ENCODE data around the gene SPAG17. TPM values are rescaled to one million over a fixed set of nuclear protein-coding genes. Genes with fewer than 3 reads are reported as not detected.

Gene SPAG17
- total and polyA plus RNA-seq, 2 donors from 2014 or later = 8.7 to 10.4 TPM

- no peak overlapping the region for H3K4me3 ChIP-seq (ENCODE audit: low read length in 3 of 3)
- peak; percentile 47 for FAIRE-seq
- intact Hi-C loops (cut with DNase I) = no loop called here
These were observed 141.4 kb downstream of the SPAG17 start for GRCh38 chr1:118043624-118044023.

GRCh38 chr1:118042501-118042900 is 142.5 kb downstream of the SPAG17 start:
- TF ChIP-seq CTCF (IDR thresholded peaks at IDR 0.05; ENCODE audit: borderline replicate concordance, extremely low read depth, insufficient read depth) = no peak
- Histone ChIP-seq H3K4me3 (ENCODE audit: low read length in 3 of 3) (no peak overlapping the region), H3K27me3 (ENCODE audit: control insufficient read depth, insufficient read depth, low read length) (no peaks in the 10 kb centered on the region), H3K4me1 (ENCODE audit: control insufficient read depth in 2 of 3, insufficient read depth in 2 of 3, low read depth in 1 of 3, low read length in 3 of 3) (no peaks in the 10 kb centered on the region), H3K9me3 (ENCODE audit: control insufficient read depth in 2 of 3, insufficient read depth in 1 of 3, low read length in 3 of 3) (no peaks in the 10 kb centered on the region), H3K27ac (ENCODE audit: low read depth in 2 of 2, low read length in 2 of 2) (no peak overlapping the region), H3K36me3 (ENCODE audit: control insufficient read depth in 2 of 3, insufficient read depth in 3 of 3, low read length in 3 of 3) (no peaks in the 10 kb centered on the region), H3K9ac (ENCODE audit: low read length in 3 of 3) (no peak overlapping the region)
- intact Hi-C loops (cut with DNase I) = no loop called here
- no peak for FAIRE-seq
- no peak for DNase-seq

More at GRCh38 chr1:118043624-118044023, 141.4 kb downstream of the SPAG17 start:
- TF ChIP-seq CTCF (IDR thresholded peaks at IDR 0.05; ENCODE audit: borderline replicate concordance, extremely low read depth, insufficient read depth) = no peak
- H3K4me1 ChIP-seq (ENCODE audit: control insufficient read depth in 2 of 3, insufficient read depth in 2 of 3, low read depth in 1 of 3, low read length in 3 of 3) = no peaks in the 10 kb centered on the region
- no peak overlapping the region for H3K9ac ChIP-seq (ENCODE audit: low read length in 3 of 3)
- H3K27me3 ChIP-seq (ENCODE audit: control insufficient read depth, insufficient read depth, low read length) = no peaks in the 10 kb centered on the region
- H3K27ac ChIP-seq (ENCODE audit: low read depth in 2 of 2, low read length in 2 of 2) = no peak overlapping the region
- no peak for DNase-seq
- H3K36me3 ChIP-seq (ENCODE audit: control insufficient read depth in 2 of 3, insufficient read depth in 3 of 3, low read length in 3 of 3) = no peaks in the 10 kb centered on the region
- H3K9me3 ChIP-seq (ENCODE audit: control insufficient read depth in 2 of 3, insufficient read depth in 1 of 3, low read length in 3 of 3) = no peaks in the 10 kb centered on the region

DNA sequence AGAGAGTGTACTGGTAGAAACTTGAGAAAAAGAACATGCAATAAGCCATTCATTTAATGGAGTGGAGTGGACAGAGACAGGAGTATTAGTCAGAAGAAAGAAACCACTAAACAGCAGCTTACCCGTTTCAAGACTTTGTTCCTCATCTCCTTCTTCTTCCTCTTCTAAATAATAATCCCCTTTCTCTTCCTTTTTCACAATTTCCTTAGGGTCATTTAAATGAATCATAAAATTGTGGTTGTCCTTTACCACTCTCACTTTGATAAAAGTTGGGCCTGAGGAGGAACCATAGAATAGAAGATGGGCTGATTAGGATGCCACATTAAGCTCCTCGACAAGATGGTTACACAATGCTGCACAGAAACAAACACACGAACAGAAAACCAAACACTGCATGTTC is 145.9 kb downstream of the SPAG17 start:
- TF ChIP-seq CTCF (IDR thresholded peaks at IDR 0.05; ENCODE audit: borderline replicate concordance, extremely low read depth, insufficient read depth) = no peak
- no peaks in the 10 kb centered on the region for H3K27me3 ChIP-seq (ENCODE audit: control insufficient read depth, insufficient read depth, low read length)
- H3K4me3 ChIP-seq (ENCODE audit: low read length in 3 of 3) = no peak overlapping the region
- H3K36me3 ChIP-seq (ENCODE audit: control insufficient read depth in 2 of 3, insufficient read depth in 3 of 3, low read length in 3 of 3) = no peaks in the 10 kb centered on the region
- H3K9me3 ChIP-seq (ENCODE audit: control insufficient read depth in 2 of 3, insufficient read depth in 1 of 3, low read length in 3 of 3) = no peaks in the 10 kb centered on the region
- FAIRE-seq (no peak), DNase-seq (no peak)
- no peak overlapping the region for H3K9ac ChIP-seq (ENCODE audit: low read length in 3 of 3)
- H3K4me1 ChIP-seq (ENCODE audit: control insufficient read depth in 2 of 3, insufficient read depth in 2 of 3, low read depth in 1 of 3, low read length in 3 of 3) = no peaks in the 10 kb centered on the region
- H3K27ac ChIP-seq (ENCODE audit: low read depth in 2 of 2, low read length in 2 of 2) = no peak overlapping the region
- intact Hi-C loops (cut with DNase I) = no loop called here

DNA sequence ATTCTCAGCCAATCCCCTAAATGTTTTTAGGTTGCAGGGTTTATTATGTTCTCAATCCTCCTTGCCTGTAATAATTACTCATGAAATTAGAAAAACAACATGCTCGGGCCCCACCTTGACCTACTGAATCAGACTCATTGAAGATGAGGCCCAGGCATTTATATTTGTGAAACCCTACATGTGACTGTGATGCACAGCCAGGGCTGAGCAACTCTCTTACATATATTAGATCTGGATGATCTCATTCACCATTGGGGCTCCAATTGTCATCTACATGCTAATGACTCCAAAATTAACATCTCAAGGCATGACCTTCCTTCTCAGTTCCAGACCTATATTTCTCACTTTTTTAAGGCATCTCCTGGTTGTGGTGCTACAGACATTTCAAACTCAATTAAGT is 152.1 kb downstream of the SPAG17 start:
- Histone ChIP-seq H3K27ac (ENCODE audit: low read depth in 2 of 2, low read length in 2 of 2) (no peak overlapping the region), H3K9me3 (ENCODE audit: control insufficient read depth in 2 of 3, insufficient read depth in 1 of 3, low read length in 3 of 3) (no peaks in the 10 kb centered on the region), H3K4me1 (ENCODE audit: control insufficient read depth in 2 of 3, insufficient read depth in 2 of 3, low read depth in 1 of 3, low read length in 3 of 3) (no peaks in the 10 kb centered on the region), H3K4me3 (ENCODE audit: low read length in 3 of 3) (no peak overlapping the region), H3K27me3 (ENCODE audit: control insufficient read depth, insufficient read depth, low read length) (no peaks in the 10 kb centered on the region), H3K9ac (ENCODE audit: low read length in 3 of 3) (no peak overlapping the region), H3K36me3 (ENCODE audit: control insufficient read depth in 2 of 3, insufficient read depth in 3 of 3, low read length in 3 of 3) (no peaks in the 10 kb centered on the region)
- intact Hi-C loops (cut with DNase I) = no loop called here
- no peak for FAIRE-seq
- no peak for DNase-seq
- TF ChIP-seq CTCF (IDR thresholded peaks at IDR 0.05; ENCODE audit: borderline replicate concordance, extremely low read depth, insufficient read depth) = no peak

All from kidney (tissue), 14 donors.